Measurements from ENCODE around the gene ACVR1.
A peak's percentile ranks its signal among the peaks of the same experiment; 100 is the strongest.

Gene ACVR1

GRCh38 chr2:157876066-157876785 is at the start of gene ACVR1:
Gene ACVR1 (minus strand): TSS chr2:157876330. CDS start chr2:157799493, 76,837 bp downstream.
- DNase-seq (ENCODE audit: low spot score) = peak; percentile 13

- DNase-seq (ENCODE audit: low spot score) = no peak
Observed at GRCh38 chr2:157925071-157925470, 48.9 kb upstream of the ACVR1 start.

GRCh38 chr2:157923598-157924217 is 47.6 kb upstream of the ACVR1 start:
- no peak for DNase-seq (ENCODE audit: low spot score)

- DNase-seq (ENCODE audit: low spot score) = no peak
Observed at GRCh38 chr2:157922815-157923214, 46.7 kb upstream of the ACVR1 start.

- no peak for DNase-seq (ENCODE audit: low spot score)
Observed at GRCh38 chr2:157922336-157922735, 46.2 kb upstream of the ACVR1 start.

GRCh38 chr2:157920736-157921135 is 44.6 kb upstream of the ACVR1 start:
- DNase-seq (ENCODE audit: low spot score) = no peak

- no peak for DNase-seq (ENCODE audit: low spot score)
Observed at GRCh38 chr2:157919181-157919580, 43.1 kb upstream of the ACVR1 start.

GRCh38 chr2:157918319-157918718 is 42.2 kb upstream of the ACVR1 start:
- DNase-seq (ENCODE audit: low spot score) = no peak

GRCh38 chr2:157911750-157912149 is 35.6 kb upstream of the ACVR1 start:
- DNase-seq (ENCODE audit: low spot score) = no peak

GRCh38 chr2:157911246-157911645 is 35.1 kb upstream of the ACVR1 start:
- no peak for DNase-seq (ENCODE audit: low spot score)

- no peak for DNase-seq (ENCODE audit: low spot score)
Observed at GRCh38 chr2:157905092-157905491, 29.0 kb upstream of the ACVR1 start.

- DNase-seq (ENCODE audit: low spot score) = no peak
Observed at GRCh38 chr2:157903626-157904025, 27.5 kb upstream of the ACVR1 start.

GRCh38 chr2:157903151-157903550 is 27.0 kb upstream of the ACVR1 start:
- DNase-seq (ENCODE audit: low spot score) = no peak

- DNase-seq (ENCODE audit: low spot score) = no peak
Observed at GRCh38 chr2:157902692-157903091, 26.6 kb upstream of the ACVR1 start.

GRCh38 chr2:157901325-157901724 is 25.2 kb upstream of the ACVR1 start:
- no peak for DNase-seq (ENCODE audit: low spot score)

- no peak for DNase-seq (ENCODE audit: low spot score)
Observed at GRCh38 chr2:157900684-157901083, 24.6 kb upstream of the ACVR1 start.

- no peak for DNase-seq (ENCODE audit: low spot score)
Observed at GRCh38 chr2:157900203-157900602, 24.1 kb upstream of the ACVR1 start.

- DNase-seq (ENCODE audit: low spot score) = no peak
Observed at GRCh38 chr2:157899125-157899839, 23.2 kb upstream of the ACVR1 start.

GRCh38 chr2:157898591-157898996 is 22.5 kb upstream of the ACVR1 start:
- no peak for DNase-seq (ENCODE audit: low spot score)

GRCh38 chr2:157897106-157897971 is 21.2 kb upstream of the ACVR1 start:
- no peak for DNase-seq (ENCODE audit: low spot score)

GRCh38 chr2:157895531-157895930 is 19.4 kb upstream of the ACVR1 start:
- DNase-seq (ENCODE audit: low spot score) = no peak
